Muscle of leg (tissue), 9 donors: ENCODE data around the gene ZMAT3. TPM values are rescaled to one million over a fixed set of nuclear protein-coding genes. Genes with fewer than 3 reads are reported as not detected.

Source experiments
- polyA plus RNA-seq, 8 donors: library from polyadenylated mRNA; unstranded; fragments of 120-200 nt; gene quantifications; one replicate each; pipeline versions ENCODE4 v1.2.1 to v1.2.3, GENCODE V29; 2013; ENCODE audit warnings: inconsistent platforms in 1 of 8, low replicate concordance in 1 of 8; ENCODE audit not compliant: insufficient read length in 8 of 8, insufficient read depth in 1 of 8
- total RNA-seq: library from RNA; stranded (reverse); fragments of 120-200 nt; gene quantifications from one replicate; pipeline ENCODE4 v1.2.4, GENCODE V29; 2013

Gene ZMAT3
- total and polyA plus RNA-seq, 9 donors: 3.0 to 7.3 (median 5.8) TPM

Other genes starting within 250 kb of the ZMAT3 start
- gene PIK3CA, start 76.5 kb upstream of the ZMAT3 start, total RNA-seq: 27.5 TPM
- 10 to 100 TPM; 12.6 to 27.2 (median 22.1) TPM for gene PIK3CA, start 76.5 kb upstream of the ZMAT3 start, polyA plus RNA-seq
- 2.1 TPM for gene KCNMB3, start 179.3 kb upstream of the ZMAT3 start, total RNA-seq
- gene KCNMB3, start 179.3 kb upstream of the ZMAT3 start, polyA plus RNA-seq: 1 to 10 TPM; 1.7 to 4.9 (median 4.2) TPM